ENCODE measurements around the gene TMCC3. TPM values are rescaled to one million over a fixed set of nuclear protein-coding genes. Genes with fewer than 3 reads are reported as not detected.
"Not testable (repeated sequence)": the region's sequence is repeated elsewhere in the genome, so short reads cannot be mapped to it uniquely, and the experiment has no call there.

Gene TMCC3, protein sequence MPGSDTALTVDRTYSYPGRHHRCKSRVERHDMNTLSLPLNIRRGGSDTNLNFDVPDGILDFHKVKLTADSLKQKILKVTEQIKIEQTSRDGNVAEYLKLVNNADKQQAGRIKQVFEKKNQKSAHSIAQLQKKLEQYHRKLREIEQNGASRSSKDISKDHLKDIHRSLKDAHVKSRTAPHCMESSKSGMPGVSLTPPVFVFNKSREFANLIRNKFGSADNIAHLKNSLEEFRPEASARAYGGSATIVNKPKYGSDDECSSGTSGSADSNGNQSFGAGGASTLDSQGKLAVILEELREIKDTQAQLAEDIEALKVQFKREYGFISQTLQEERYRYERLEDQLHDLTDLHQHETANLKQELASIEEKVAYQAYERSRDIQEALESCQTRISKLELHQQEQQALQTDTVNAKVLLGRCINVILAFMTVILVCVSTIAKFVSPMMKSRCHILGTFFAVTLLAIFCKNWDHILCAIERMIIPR
- 0.60 and 1.3 TPM in 2 replicates for total RNA-seq
- 0.79 and 1.0 TPM in 2 replicates for polyA plus RNA-seq

DNA sequence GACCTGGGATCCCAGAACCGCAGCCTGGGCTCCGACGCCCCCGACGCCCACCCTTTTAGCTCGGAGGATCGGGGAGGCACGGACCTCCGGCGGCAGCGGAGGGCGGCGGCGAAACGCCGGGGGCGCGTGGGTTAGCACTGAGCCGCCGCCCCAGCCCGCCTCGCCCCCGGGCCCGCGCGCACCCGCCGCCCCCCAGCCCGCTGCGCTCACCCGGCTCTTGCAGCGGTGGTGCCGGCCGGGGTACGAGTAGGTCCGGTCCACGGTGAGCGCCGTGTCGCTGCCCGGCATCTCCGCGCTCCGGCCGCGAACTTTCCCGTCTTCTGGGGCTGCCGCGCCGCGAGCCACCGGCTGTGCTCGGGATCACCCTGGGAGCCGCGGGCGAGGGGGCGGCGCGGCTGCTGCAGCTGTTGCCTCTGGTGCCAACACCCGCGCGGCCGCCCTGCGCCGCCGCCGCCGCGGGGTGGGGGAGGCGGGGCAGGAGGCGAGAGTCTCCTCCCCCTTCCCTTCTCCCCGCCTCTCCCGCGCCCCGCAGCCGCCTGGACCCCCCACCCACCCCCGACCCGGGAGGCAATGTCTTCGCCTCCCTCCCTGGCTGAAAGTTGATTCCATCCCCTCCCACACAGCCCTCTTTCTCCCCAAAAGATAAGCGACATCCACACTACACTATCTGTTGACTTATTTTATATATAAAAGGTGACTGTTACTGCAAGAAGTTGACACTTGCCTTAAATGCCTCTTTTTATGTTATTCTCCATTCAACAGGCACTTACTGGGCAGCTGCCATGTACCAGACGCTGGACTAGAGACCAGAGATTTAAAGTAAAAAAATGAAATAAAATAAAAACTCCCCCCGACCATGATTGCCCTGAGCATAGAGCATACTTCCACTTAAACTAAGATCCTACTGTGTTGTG lies at the start of gene TMCC3:
Gene TMCC3 (minus strand): TSS at position 415 of the 914 bp plus-strand sequence. CDS start 127 bp downstream, at position 288.
- Histone ChIP-seq H3K4me1 (ENCODE audit: low read depth) (peaks cover 8% of the 10 kb centered on the region), H3K27me3 (peaks cover 28% of the 10 kb centered on the region), H3K36me3 (no peaks in the 10 kb centered on the region), H3K9me3 (ENCODE audit: low read depth) (no peaks in the 10 kb centered on the region), H3K4me3 (peak within 1 kb of the TSS; percentile 70), H3K27ac (no peak within 1 kb of the TSS)
- TF ChIP-seq, protein P1, sequence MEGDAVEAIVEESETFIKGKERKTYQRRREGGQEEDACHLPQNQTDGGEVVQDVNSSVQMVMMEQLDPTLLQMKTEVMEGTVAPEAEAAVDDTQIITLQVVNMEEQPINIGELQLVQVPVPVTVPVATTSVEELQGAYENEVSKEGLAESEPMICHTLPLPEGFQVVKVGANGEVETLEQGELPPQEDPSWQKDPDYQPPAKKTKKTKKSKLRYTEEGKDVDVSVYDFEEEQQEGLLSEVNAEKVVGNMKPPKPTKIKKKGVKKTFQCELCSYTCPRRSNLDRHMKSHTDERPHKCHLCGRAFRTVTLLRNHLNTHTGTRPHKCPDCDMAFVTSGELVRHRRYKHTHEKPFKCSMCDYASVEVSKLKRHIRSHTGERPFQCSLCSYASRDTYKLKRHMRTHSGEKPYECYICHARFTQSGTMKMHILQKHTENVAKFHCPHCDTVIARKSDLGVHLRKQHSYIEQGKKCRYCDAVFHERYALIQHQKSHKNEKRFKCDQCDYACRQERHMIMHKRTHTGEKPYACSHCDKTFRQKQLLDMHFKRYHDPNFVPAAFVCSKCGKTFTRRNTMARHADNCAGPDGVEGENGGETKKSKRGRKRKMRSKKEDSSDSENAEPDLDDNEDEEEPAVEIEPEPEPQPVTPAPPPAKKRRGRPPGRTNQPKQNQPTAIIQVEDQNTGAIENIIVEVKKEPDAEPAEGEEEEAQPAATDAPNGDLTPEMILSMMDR (IDR thresholded peaks at IDR 0.05; ENCODE audit: low read depth, low read length): no peak
- peak; percentile 65 to 70 for DNase-seq (ENCODE audit: low read depth in 1 of 2, low spot score in 1 of 2)

DNA sequence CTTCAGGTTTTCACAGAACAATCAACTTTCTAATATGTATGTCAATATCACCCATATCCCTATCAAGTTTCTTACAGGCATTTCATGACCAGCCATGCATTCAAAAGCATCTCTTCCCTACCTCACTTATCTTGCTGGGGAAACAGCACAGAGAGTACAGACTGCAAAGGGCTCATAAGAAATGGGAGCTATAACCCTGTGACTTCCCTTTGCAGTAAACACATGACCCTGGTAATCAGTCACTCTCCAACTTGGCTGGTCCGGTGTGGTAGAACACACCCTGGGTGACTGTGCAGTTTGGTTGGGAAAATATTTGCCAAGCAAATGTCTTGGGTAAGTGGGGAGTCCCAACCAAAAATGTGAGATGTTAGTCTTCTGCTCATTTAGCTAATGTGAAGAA lies 49.4 kb upstream of the TMCC3 start:
- Histone ChIP-seq H3K4me1 (ENCODE audit: low read depth) (no peaks in the 10 kb centered on the region), H3K4me3 (no peak overlapping the region), H3K27me3 (no peaks in the 10 kb centered on the region), H3K27ac (no peak overlapping the region), H3K36me3 (no peaks in the 10 kb centered on the region), H3K9me3 (ENCODE audit: low read depth) (no peaks in the 10 kb centered on the region)
- TF ChIP-seq, protein P1 (IDR thresholded peaks at IDR 0.05; ENCODE audit: low read depth, low read length): no peak
- DNase-seq (ENCODE audit: low read depth in 1 of 2, low spot score in 1 of 2): no peak

DNA sequence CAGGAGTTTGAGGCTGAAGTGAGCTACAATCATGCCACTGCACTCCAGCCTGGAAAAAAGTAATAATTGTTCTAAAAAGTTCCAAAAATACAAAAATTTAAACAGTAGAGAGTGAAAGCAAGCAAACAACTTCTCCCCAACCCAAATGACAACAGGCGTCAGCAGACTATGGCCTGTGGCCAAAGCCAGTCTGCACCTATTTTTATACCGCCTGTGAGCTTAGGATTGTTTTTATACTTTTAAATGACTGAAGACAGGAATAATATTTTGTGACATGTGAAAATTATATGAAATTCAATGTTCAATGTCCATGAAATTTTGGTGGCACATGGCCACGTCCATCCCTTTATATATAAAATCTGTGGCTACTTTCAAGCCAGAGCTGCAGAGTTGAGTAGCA lies 48.2 kb upstream of the TMCC3 start:
- Histone ChIP-seq H3K4me1 (ENCODE audit: low read depth) (no peaks in the 10 kb centered on the region), H3K36me3 (no peaks in the 10 kb centered on the region), H3K27ac (no peak overlapping the region), H3K9me3 (ENCODE audit: low read depth) (no peaks in the 10 kb centered on the region), H3K4me3 (no peak overlapping the region), H3K27me3 (no peaks in the 10 kb centered on the region)
- TF ChIP-seq, protein P1 (IDR thresholded peaks at IDR 0.05; ENCODE audit: low read depth, low read length): no peak
- DNase-seq (ENCODE audit: low read depth in 1 of 2, low spot score in 1 of 2): no peak

DNA sequence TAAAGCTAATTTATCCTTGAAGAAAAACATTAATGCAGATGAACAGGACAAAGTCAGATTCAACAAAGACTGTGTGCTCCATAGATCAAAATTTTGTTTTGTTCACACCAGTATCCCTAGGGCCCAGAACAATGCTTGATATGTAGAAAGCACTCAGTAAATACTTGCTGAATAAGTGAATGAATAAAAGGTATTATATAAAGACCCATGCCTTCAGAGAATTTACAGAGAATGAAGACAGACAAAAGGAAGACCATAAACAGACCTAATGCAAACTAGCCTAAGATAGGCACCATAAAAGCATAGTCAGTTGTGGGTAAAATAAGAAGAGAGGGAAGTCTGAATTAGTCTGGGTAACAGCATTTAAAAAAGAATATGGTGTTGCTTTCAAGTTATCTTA lies 47.3 kb upstream of the TMCC3 start:
- Histone ChIP-seq H3K9me3 (ENCODE audit: low read depth) (no peaks in the 10 kb centered on the region), H3K27me3 (no peaks in the 10 kb centered on the region), H3K27ac (no peak overlapping the region), H3K4me1 (ENCODE audit: low read depth) (no peaks in the 10 kb centered on the region), H3K36me3 (no peaks in the 10 kb centered on the region), H3K4me3 (no peak overlapping the region)
- TF ChIP-seq, protein P1 (IDR thresholded peaks at IDR 0.05; ENCODE audit: low read depth, low read length): no peak
- DNase-seq (ENCODE audit: low read depth in 1 of 2, low spot score in 1 of 2): no peak

DNA sequence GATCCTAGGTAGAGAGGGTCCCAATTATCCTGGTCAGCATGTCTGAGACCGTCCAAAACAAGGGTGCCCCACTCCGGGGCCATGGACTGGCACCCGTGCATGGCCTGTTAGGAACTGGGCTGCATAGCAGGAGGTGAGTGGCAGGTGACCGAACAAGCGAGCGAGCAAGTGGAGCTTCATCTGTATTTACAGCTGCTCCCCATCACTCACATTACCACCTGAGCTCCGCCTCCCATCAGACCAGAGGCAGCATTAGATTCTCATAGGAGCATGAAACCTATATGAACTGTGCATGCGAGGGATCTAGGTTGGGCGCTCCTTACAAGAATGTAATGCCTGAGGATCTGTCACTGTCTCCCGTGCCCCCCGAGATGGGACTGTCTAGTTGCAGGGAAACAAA lies 44.4 kb upstream of the TMCC3 start:
- no peaks in the 10 kb centered on the region for H3K36me3 ChIP-seq
- H3K9me3 ChIP-seq (ENCODE audit: low read depth): no peaks in the 10 kb centered on the region
- H3K27me3 ChIP-seq: no peaks in the 10 kb centered on the region
- H3K4me3 ChIP-seq: no peak overlapping the region
- H3K4me1 ChIP-seq (ENCODE audit: low read depth): no peaks in the 10 kb centered on the region
- DNase-seq (ENCODE audit: low read depth in 1 of 2, low spot score in 1 of 2): no peak
- H3K27ac ChIP-seq: no peak overlapping the region
- TF ChIP-seq, protein P1 (IDR thresholded peaks at IDR 0.05; ENCODE audit: low read depth, low read length): no peak

DNA sequence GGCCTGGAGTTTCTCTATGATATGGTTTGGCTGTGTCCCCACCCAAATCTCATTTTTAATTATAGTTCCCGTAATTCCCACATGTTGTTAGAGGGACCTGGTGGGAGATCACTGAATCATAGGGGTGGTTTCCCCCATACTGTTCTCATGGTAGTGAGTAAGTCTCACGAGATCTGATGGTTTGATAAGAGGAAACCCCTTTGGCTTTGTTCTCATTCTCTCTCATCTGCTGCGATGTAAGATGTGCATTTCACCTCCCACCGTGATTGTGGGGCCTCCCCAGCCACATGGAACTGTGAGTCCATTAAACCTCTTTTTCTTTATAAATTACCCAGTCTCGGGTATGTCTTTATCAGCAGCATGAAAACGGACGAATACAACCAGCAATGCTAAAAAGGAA lies 42.5 kb upstream of the TMCC3 start:
- not testable (repeated sequence) for H3K4me3 ChIP-seq; H3K27ac ChIP-seq; H3K27me3 ChIP-seq; H3K9me3 ChIP-seq (ENCODE audit: low read depth); H3K36me3 ChIP-seq; DNase-seq (ENCODE audit: low read depth in 1 of 2, low spot score in 1 of 2); H3K4me1 ChIP-seq (ENCODE audit: low read depth)

Measured in cardiac muscle cell (in vitro differentiated cells and primary cell).